Midbrain (tissue), 1 donor: ENCODE results near the gene KHK.
"Not testable (repeated sequence)": the region's sequence is repeated elsewhere in the genome, so short reads cannot be mapped to it uniquely, and the experiment has no call there.

Experiments
- DNase-seq: peaks from one replicate; lab custom pipeline; 2025; lab: John Stamatoyannopoulos, UW

KHK gene

GRCh38 chr2:27097341-27097740 lies 10.8 kb downstream of the KHK start:
- DNase-seq = no peak

GRCh38 chr2:27099334-27099955 lies 12.9 kb downstream of the KHK start:
- no peak for DNase-seq

GRCh38 chr2:27100036-27100435 lies 13.5 kb downstream of the KHK start:
- DNase-seq = no peak

- DNase-seq = no peak
These were observed 15.8 kb downstream of the KHK start for GRCh38 chr2:27102329-27102728.

GRCh38 chr2:27105981-27106380 lies 19.4 kb downstream of the KHK start:
- no peak for DNase-seq

GRCh38 chr2:27108221-27108620 lies 21.6 kb downstream of the KHK start:
- DNase-seq = no peak

- DNase-seq = no peak
These were observed 22.5 kb downstream of the KHK start for GRCh38 chr2:27109083-27109482.

- DNase-seq = not testable (repeated sequence)
These were observed 24.2 kb downstream of the KHK start for GRCh38 chr2:27110603-27111352.

GRCh38 chr2:27111392-27112078 lies 25.0 kb downstream of the KHK start:
- DNase-seq = not testable (repeated sequence)

GRCh38 chr2:27115519-27115918 lies 28.9 kb downstream of the KHK start:
- DNase-seq = no peak

- DNase-seq = no peak
These were observed 31.5 kb downstream of the KHK start for GRCh38 chr2:27117995-27118524.

- no peak for DNase-seq
These were observed 32.2 kb downstream of the KHK start, which contains the start of gene CGREF1 for GRCh38 chr2:27118525-27119329. Gene CGREF1, minus strand, starts transcription at chr2:27119128. Its CDS starts 14,762 bp downstream, at chr2:27104366.

GRCh38 chr2:27119330-27119670 lies 32.7 kb downstream of the KHK start:
- not testable (repeated sequence) for DNase-seq

- DNase-seq = no peak
These were observed 35.3 kb downstream of the KHK start for GRCh38 chr2:27121906-27122305.

GRCh38 chr2:27122791-27123190 lies 36.2 kb downstream of the KHK start:
- no peak for DNase-seq

GRCh38 chr2:27123302-27124150 lies 37.0 kb downstream of the KHK start, which contains the start of gene ABHD1:
Gene ABHD1, plus strand, starts transcription at chr2:27123815. Its CDS starts 134 bp downstream, at chr2:27123949.
- DNase-seq = peak; percentile 72

- no peak for DNase-seq
These were observed 38.5 kb downstream of the KHK start for GRCh38 chr2:27125104-27125503.

- DNase-seq = no peak
These were observed 39.7 kb downstream of the KHK start for GRCh38 chr2:27126252-27126710.

GRCh38 chr2:27127883-27128667 lies 41.5 kb downstream of the KHK start:
- DNase-seq = no peak
